ENCODE results near the gene VPREB3.

The VPREB3 gene

GRCh38 chr22:23793326-23793725 lies 39.1 kb upstream of the VPREB3 start:
- TF ChIP-seq CTCF (conservative IDR thresholded peaks at IDR 0.05; ENCODE audit: low read depth, low read length), result no peak
- no peak overlapping the region for H3K4me3 ChIP-seq (ENCODE audit: low read length)
- no peak for DNase-seq (ENCODE audit: low read depth)

DNA sequence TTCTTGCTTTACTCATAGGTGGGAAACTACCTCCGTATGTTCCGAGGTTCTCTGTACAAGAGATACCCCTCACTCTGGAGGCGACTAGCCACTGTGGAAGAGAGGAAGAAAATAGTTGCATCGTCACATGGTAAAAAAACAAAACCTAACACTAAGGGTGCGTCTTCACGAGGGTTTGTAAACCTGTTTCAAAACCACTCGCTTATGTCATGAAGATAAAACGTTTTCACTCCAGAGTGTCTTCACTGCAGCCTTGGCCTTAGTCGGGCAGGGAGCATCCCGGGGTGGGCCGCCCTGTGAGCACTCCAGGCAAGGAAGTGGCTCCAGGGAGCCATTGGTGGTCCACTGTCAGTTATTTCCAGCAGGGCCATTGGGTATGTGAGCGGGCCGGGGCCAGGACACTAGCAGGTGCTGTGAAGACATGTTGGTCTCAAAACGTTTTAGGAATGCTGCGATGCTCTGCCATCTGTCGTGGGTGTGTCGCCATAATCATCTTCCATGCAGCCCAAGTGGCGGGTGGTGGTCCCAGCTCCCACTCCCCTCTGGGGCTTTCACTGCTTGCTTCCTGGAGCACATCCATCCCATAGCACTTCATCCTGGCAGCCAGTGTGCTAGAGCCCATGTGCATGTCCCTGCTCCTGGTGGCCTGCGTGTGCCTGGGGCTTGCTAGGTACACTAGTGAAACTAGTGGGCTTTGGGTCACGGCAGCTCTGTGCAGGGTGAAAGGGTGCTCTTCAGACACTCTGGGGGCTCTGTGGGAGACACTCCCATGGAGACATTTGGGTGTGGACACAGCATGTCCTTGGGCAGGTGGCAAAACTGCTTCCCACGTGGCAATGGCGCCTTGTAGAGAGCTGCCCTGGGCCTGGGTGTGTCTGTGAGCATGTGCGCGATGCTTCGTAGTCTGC lies 37.8 kb upstream of the VPREB3 start:
- no peak overlapping the region for H3K4me3 ChIP-seq (ENCODE audit: low read length)
- TF ChIP-seq CTCF (conservative IDR thresholded peaks at IDR 0.05; ENCODE audit: low read depth, low read length), result no peak
- DNase-seq (ENCODE audit: low read depth), result no peak

DNA sequence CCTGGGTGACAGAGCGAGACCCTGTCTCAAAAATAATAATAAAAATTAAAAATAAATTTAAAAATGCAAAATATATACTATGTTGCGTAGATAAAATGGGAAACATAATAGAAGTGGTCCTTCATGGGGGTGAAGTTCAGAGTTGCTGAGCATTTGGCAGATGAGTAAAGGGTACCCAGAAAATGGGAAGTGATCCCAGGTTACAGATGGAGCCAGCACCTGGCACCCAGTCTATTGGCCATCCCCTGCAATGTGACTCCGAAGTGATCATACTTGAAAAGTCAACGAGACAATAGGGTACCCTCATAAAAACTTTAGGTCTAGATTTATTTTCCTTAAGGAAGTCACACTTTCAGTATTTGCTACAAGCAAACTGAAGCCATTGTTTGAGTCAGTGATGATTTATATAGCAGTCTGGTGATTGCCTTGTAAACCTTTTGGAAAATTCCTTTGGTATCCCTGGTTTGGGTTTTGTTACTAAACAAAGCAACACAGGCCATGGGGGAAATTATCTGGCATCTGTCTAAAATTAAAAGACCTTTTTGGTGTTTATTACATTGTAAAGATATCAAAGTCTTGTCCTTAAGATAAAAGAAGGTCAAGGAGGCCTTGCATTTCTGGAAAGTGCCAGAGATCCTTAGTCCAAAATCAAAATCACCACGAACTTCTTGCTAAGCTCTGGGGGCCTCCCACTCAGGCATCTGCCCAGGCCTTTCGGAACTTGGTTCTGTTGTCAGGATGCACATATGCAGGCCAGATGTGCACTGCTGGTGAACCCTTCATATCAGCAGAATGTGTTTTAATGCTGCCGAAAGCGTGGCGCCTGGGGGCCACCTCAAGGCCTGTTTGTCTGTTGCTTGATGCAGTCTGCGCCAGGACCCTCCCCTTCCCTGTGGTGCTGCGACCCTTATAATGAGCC lies 36.9 kb upstream of the VPREB3 start:
- no peak for DNase-seq (ENCODE audit: low read depth)
- no peak for TF ChIP-seq CTCF (conservative IDR thresholded peaks at IDR 0.05; ENCODE audit: low read depth, low read length)
- no peak overlapping the region for H3K4me3 ChIP-seq (ENCODE audit: low read length)

DNA sequence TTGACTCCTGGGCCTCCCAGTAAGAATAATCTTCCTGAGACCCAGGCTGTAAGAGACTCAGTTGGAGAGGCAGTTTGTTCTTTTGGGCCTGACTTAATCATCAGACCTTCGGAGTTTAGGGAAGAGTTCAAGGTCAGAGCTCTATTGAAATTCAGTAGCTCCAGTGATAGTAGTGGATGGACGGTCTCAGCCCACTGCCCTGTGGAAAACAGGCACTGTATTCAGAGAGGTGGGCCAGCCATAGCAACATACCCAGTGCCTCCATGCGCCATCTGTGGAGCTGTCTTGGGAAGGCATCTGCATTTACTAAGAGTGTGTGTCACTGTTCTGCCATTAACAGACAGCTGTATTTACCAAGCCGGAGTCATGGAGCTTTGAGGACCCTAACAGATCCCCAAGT lies 35.4 kb upstream of the VPREB3 start:
- no peak overlapping the region for H3K4me3 ChIP-seq (ENCODE audit: low read length)
- no peak for TF ChIP-seq CTCF (conservative IDR thresholded peaks at IDR 0.05; ENCODE audit: low read depth, low read length)
- DNase-seq (ENCODE audit: low read depth), result no peak

DNA sequence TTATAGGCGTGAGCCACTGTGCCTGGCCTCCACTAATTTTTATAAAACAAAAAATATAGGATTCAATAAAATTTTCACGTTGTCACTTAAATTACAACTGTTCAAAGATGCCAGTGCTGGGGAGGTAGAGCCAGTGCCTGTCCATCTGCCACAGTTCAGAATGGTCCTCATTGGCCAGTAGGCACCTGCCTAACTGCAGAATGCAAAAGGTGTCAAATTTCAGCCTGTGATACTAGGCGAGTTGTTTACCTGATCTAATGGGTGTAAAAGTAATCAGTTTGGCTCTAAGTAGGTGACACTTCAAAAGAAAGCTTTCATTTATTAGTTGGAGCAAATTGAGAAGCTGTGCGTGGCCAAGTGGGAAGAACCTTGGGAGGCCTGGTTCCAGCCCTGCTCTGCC lies 34.9 kb upstream of the VPREB3 start:
- no peak overlapping the region for H3K4me3 ChIP-seq (ENCODE audit: low read length)

GRCh38 chr22:23787910-23788309 lies 33.7 kb upstream of the VPREB3 start:
- peak overlapping the region; percentile 60 for H3K4me3 ChIP-seq (ENCODE audit: low read length)
- no peak for DNase-seq (ENCODE audit: low read depth)
- TF ChIP-seq CTCF (conservative IDR thresholded peaks at IDR 0.05; ENCODE audit: low read depth, low read length), result no peak

More for the DNA sequence above, 34.9 kb upstream of the VPREB3 start:
- DNase-seq (ENCODE audit: low read depth), result no peak
- TF ChIP-seq CTCF (conservative IDR thresholded peaks at IDR 0.05; ENCODE audit: low read depth, low read length), result no peak

All from retinal pigment epithelial cell (primary cell).